GM19372 (cell line): ENCODE data around the gene UBA5.

ENCODE experiments used
- ATAC-seq: cut with Tn5 transposase; IDR thresholded peaks from one replicate; pipeline ENCODE4 v1.9.1; 2021; ENCODE audit warnings: mild to moderate bottlenecking, low read depth, moderate library complexity; ENCODE audit not compliant: unreplicated experiment

UBA5 gene

DNA sequence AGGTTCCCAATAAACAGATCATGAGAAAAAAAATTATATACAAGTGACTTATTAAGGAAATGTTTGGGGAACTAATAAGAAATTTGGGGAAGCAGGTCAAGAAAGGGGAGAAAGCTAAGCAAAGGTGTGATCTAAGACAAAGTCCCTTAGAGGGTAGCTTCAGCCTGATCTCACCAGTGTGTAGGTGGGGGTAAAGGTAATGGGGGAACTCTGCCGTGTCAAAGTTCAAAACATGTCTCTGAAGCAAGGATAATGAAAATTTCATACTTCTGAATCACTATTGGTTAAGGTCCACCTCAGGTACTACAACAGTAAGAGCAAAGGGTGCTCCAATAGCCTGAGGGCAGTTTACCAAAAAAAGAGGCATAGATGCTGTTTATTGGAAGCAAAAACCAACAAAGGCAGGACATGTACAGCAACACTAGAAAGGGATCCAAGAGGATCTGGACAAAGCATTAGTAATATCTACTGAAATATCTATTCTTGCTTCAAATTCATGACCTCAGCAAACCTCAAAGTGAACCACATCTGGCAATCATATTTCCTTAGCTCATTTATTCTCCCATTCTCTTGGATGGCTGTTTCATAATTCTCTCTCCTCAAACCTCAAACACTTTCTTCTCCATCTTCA lies 7.4 kb upstream of the UBA5 start:
- ATAC-seq = no peak

DNA sequence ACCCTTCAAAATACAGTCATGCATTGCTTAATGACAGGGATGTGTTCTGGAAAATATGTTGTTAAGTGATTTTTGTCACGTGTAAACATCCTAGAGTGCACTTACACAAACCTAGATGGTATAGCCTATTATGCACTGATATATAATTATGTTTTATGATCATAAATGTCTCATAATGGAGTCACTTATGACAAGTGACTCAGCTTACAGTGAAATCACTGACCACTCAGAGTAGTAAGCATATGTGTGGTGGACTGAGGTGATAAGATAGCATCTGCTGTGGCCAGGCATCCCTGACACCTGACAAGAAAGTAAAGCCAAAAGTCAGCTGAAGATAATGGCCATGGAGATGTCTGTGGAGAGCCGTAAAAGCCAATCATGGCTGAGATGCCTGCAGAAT lies 5.9 kb upstream of the UBA5 start:
- no peak for ATAC-seq

DNA sequence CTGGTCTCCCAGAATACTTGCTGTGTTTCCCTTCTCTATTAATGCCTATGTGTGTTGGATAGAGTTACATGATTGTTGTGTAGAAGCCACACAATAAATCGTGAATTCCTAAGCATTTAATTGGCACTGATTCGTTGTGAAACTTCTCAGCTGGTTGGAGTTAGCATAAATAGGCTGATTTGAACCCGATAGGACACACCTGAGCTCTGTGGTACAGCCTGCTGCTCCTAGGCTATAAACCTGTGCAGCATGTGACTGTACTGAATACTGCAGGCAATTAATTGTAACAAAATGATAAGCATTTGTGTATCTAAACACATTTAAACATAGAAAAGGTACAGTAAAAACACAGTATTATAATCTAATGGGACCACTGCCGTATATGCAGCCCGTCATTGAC lies 5.4 kb upstream of the UBA5 start:
- ATAC-seq = no peak

DNA sequence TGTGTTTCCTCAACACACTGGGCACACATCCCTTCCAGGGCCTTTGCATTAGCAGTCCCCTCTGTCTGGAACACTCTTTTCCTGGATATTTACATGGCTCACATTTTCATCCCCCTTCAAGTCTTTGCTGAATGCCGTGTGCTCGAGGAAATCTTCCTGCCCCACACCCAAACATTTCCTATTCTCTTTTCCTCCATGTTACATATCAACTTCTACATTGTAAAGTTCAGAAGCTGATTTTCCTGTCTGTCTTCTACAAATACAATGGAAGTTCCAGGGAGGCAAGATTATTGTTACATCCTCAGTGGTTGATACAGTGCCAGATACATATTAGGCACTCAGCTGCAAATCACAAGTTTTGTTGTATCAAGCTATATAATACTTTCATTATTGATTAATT lies 4.7 kb upstream of the UBA5 start:
- ATAC-seq = no peak

DNA sequence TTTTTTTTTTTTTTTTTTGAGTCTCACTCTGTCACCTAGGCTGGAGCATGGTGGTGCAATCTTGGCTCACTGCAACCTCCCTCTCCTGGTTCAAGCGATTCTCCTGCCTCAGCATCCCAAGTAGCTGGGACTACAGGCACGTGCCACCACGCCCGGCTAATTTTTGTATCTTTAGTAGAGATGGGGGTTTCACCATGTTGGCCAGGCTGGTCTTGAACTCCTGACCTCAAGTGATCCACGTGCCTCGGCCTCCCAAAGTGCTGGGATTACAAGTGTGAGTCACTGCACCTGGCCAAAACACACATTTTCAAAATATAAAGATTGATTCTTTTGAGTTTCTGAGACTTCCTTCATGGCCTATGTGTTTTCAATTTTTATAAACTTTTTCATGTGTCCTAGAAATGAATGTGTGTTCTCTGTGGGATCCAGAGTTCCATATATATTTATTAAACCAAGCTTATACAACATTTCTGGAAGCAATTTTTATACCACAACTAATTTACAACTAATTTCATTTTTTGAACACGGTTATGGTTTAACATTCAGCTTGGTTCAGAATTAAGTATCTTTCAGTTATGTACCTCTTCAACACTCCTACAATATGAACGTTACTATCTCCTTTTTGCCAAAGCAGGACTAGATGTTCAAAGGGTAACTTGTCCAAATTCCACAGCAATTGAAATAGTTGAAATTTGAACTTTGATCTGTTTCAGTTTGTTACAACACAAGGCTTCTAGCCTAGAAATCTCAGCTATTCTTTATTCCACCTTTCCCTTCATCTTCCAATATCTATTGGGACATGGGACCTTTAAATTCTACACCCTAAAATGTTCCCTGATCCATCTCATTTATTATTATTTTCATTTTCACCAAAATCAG lies 2.0 kb upstream of the UBA5 start:
- ATAC-seq = no peak

DNA sequence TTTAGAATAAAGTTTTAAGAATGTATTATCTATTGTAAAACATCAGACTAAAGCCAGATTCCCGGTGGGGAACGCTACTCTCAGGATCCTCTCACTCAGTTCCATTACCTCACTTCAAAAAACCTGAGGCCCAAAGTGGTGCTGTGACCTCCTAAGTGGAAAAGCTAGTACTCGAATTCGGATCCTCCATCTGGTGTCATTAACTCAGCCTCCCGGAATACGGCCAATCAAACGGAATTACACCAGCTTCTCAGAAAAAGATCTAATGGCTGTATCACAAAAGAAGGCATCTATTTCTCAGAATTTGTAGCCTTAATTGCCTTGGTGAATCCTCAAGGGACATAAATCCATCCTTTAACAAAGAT lies 1.1 kb upstream of the UBA5 start:
- ATAC-seq = no peak

DNA sequence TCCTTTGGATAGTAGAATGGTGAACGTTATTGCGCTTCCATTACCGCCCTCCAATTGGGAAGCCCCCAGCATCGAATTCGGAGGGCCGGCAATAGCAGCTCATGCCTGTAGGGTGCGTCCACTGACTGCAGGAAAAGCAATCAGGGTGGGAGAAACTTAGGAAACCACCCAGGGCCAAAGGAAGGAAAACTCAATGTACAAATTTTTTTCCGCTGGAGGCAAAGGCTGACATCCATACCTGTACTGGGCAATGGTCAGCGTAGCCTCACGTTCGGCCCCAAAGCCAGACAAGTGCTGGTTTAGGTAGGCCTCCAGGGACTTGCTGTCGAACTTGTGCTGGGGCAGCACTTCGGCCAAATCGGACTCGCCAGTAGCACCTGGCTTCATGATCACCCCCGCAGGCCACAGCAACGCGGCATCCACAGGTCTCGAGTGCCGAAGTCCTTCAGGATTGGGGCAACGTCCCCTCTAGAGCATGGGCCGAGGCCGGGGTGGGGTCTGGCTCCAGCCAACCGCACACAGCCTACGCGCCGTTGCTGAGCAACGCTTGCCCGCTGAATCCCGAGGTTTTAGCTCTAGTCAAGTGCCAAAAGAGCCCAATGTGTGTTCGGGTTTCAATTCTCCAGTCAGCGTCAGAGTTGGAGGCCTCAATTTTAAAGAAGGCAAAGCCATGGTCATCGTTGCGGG lies 621 bp upstream of the UBA5 start, which contains the start of gene ACAD11:
Gene ACAD11, minus strand, starts transcription at position 445 of the 687 bp plus-strand sequence. Its CDS starts 58 bp downstream, at position 387.
- ATAC-seq = peak; percentile 51

DNA sequence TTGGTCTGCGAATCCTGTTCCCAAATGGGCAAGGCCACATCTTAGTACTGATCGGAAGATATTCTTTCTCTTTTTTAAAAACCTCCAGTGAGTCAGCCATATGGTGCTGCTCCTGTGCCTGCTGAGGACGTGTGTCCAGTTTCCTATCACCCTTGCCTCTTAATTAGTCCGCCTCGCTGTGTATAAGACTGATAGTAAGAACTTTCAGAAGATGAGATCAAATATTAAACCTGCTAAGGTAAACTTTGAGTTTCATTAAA lies 612 bp downstream of the UBA5 start:
- peak; percentile 5 for ATAC-seq

DNA sequence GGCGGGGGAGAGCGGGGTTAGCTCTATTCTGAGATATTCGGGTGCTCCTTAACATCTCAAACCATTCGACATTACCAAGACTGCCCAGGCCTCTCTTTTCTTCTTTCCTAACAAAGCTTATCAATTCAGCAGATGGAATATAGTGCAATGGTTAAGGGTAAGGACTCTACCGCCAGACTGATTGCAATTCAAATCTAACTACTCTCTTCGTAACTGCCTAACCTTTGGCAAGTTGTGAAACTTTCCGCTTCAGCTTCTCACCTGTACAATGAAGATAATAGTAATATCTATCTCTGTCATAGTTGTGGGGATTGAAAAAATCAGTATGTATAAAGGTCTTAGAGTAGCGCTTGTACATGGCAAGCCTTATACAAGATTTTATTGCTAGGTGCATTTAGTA lies 972 bp downstream of the UBA5 start:
- no peak for ATAC-seq

DNA sequence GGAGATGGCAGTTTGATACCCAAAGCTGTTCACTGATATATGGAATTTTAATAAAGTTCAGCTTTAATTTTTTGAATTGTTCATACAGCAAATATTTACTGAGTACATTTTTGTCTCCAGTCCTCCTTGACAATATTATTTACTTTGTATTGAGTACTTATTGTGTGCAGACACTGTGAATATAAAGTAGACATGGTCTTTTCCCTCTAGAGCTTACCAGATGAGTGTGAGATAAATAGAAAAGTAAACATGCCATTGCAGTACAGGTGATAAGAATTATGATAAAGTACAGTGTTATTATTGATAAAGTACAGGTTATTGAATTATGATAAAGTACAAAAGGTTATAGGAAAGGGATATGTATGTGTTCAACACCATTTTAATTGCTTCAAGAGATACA lies 2.1 kb downstream of the UBA5 start:
- no peak for ATAC-seq

DNA sequence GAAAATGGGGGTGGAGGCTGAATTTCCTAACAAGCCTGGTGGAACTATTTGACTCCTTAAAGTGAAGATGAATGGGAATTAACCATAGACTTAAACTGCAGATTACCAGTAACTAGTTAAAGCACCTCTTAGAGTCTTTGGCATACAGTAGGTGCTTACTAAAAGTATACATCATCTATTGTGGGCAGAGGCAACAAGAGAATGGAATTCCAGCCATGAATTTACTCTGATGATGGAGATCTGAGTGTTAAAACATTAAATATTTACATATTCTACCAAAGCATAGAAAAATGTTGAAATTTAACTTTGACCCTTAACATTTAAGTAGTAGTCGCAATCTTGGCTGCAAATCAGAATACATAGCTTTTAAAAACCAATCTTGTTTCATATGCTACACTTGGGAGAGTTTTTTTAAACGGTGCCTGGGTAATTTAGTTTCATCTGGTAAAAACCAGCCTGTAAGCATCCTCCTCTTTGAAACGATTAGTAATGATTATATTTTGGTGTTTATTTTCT lies 5.2 kb downstream of the UBA5 start:
- no peak for ATAC-seq

DNA sequence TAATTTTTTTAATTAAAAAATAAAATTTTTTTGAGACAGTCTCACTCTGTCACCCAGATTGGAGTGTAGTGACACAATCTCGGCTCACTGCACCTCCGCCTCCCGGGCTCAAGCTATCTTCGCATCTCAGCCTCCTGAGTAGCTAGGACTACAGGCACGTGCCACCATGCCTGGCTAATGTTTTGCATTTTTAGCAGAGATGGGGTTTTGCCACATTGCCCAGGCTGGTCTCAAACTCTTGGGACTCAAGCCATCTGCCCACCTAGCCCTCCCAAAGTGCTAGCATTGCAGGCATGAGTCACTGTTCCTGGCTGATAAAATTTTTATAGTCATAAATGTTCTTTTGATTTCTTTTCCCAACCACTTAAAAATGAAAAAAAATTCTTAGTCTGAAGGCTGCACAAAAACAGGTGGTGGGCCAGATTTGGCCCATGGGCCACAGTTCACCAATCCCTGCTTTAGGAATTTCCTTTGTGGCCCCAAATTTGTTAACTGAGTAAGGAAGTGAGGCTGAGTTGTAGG lies 9.2 kb downstream of the UBA5 start:
- no peak for ATAC-seq

DNA sequence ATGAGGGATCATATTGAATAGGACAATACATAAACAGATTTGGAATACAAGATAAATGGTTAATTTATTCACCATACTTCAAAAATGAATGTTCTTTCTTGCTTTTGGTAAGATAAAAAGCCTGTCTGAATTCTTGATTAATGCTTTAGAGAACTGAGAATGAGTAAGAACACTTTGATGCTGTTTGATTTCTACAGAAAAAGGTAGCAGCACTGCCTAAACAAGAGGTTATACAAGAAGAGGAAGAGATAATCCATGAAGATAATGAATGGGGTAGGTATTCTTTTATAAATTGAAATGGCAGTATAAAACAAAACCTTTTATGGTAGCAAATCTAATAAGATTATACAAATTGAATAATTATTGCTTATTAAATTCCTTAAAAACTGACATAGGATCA lies 15.3 kb downstream of the UBA5 start:
- no peak for ATAC-seq

DNA sequence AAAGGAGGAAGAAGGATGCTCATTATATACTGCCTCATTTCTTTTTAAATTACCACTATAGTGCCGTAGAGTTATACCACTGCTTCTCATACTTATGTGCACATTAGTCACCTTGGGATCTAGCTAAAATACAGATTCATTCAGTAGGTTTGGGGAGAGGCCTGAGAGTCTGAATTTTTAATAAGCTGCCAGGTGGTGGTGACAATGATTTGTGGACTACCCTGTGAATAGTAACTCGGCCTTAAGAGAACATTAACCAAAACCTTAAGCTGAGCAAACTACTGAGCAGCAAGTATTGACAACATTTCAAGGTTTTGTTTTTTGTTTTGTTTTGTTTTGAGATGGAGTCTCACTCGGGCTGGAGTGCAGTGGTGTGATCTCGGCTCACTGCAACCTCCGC lies 19.8 kb downstream of the UBA5 start:
- no peak for ATAC-seq

DNA sequence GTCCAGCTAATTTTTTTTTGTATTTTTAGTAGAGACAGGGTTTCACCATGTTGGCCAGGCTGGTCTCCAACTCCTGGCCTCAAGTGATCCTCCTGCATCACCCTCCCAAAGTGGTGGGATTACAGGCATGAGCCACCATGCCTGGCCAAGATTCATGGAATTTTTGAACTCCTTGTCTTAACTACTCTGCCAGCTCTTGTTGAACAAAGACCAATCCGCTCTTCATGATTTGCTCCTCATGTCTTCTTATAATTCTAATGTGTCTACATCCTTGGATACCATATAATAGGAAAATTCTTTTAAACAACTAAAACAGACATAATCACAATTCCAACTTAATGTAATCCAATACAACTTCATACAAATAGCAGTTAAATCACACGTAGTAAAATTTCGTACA lies 21.3 kb downstream of the UBA5 start:
- no peak for ATAC-seq

DNA sequence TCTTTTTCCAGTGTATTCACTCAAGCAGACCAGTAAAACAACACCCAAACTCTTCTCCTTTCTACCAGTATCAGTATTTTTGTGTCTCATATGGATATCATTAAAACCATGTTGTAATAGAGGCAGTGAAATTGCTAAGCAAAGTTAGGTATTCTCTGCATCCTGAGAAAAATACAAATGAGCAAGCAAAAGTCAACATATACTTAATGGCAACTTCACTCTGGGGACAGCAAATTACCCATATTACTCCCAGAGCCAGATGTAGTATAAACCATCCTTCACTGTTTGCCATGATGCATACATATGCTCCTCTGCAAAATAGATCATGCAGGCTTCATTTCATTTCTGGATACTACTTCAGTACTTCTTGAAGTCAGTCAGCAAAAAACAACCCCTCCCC lies 22.1 kb downstream of the UBA5 start:
- no peak for ATAC-seq

DNA sequence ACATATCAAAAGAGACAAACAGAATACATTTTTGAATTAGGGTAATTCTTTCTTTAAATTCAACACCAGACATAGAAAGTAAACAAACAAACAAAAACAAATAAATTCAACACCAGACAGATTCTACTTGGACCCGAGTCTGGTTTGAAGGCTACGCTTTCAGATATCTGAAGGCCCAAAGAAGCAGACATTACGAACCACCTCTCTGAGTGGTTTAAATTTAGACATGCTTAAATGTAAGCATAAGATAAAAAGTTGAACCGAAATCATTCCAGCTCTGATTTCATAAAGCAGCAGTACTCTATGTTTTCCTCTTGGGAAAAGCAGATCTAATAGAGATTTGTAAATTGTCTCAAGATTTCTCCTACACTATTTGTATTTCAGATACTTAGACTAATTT lies 29.9 kb downstream of the UBA5 start:
- ATAC-seq = no peak

DNA sequence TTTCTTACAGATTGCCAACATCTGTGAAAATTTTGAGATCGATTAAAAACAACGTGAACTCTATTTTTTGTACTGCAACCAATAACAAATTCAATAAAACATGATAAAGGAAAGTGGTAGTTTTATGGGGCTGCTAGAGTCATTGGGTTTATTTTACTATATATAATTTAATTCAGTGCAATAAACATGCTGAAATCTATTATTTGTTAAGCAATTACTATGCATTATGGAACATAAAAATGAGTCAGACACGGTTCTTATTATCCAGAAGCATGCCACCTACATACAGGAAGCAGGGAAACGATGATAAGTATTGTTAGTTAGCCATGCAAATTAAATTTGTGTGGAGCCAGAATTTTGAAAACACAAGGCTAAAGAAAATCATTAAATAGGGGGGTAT lies 34.9 kb downstream of the UBA5 start:
- ATAC-seq = no peak

DNA sequence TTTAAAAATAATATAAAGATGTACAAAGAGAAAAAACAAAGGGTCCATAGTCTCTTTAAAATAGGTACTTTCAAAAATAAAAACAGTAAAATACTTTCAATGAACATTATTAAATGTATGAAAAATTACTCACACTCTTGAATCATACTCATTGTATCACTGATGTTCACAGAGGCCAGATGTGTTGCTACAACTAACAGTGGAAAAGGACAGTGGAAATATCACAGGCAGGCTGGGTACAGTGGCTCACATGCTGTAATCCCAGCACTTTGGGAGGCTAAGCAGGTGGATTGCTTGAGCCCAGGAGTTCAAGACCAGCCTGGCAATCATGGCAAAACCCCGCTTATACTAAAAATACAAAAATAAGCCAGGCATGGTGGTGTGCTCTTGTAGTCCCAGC lies 35.3 kb downstream of the UBA5 start:
- ATAC-seq = no peak

DNA sequence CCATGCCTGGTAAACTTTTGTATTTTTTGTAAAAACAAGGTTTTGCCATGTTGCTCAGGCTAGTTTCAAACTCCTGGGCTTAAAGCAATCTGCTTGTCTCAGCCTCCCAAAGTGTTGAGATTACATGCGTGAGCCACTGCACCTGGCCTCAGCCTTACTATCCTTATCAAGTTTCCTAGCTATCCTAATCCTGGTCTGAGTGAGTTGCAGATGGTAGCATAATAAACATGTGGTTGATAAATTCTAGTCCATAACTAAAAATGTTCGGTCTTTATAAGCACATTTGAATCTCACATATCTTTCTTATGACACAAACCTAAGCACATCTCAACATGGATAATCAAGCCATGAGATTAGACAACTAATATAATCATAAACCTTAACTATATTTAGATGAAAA lies 43.6 kb downstream of the UBA5 start:
- no peak for ATAC-seq

DNA sequence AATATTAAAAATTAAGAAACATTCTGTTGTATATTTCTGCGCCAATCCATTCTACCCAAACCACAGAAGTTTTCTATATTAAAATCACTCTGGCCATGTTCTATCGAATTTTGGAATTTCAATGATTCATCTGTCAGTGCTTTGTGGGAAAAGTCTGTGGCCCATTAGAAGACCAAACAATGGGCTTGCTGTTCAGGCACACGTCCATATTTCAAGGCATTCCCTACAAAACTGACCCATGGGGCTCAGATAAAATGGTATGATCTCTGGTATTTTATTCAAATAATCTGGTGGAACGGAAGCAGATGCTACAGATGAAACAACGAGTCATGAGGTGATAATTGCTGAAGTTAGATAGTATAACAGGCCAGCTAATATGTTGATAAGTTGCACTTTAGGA lies 49.6 kb downstream of the UBA5 start:
- no peak for ATAC-seq
